ENCODE results near the gene FAM3C. TPM values are rescaled to one million over a fixed set of nuclear protein-coding genes. Genes with fewer than 3 reads are reported as not detected.

The FAM3C gene
- total RNA-seq, 1 donor from 2014 or later, result 65.5 TPM

GRCh38 chr7:121379930-121380329 is 16.2 kb downstream of the FAM3C start:
- no peak for DNase-seq (ENCODE audit: low spot score)

DNA sequence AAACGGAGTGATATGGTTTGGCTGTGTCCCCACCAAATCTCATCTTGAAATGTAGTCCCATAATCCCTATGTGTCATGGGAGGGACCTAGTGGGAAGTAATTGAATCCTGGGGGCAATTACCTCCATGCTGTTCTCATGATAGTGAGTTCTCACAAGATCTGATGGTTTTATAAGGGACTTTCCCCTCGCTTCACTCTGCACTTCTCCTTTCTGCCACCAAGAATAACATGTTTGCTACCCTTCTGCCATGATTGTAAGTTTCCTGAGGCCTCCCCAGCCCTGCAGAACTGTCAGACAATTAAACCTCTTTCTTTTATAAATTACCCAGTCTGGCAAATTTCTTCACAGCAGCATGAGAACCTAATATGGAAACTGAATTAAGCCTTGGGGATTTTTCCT is 19.1 kb downstream of the FAM3C start:
- DNase-seq (ENCODE audit: low spot score), result no peak

GRCh38 chr7:121373177-121373576 is 22.9 kb downstream of the FAM3C start:
- no peak for DNase-seq (ENCODE audit: low spot score)

DNA sequence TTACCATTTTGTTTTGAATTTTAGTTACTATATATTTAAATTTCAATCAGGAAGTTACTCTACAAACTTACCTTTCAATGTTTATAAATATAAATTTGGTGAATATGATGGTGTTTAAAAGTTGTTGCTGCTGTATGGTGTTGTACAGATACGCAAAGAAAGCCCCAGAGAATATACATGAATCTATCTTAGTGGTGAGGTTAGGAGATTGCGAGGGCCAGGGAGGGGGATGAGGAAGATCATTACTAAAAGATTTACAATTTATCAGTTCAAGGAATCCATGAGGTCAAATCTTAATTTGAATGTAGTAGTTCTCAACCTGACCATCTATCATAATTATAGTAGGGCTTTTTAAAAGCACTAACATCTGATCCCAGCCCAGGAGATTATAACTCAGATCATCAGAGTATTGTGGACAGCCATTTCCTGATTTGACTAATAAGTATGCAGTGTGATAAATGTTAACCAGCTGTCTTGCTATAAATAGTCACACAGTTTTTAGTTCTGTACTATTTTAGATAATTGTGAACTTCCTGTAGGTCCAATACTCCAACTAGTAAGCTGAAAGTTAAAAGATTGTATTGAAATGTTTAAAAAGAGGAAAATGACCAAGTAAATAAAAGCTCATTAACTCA is 23.6 kb downstream of the FAM3C start:
- DNase-seq (ENCODE audit: low spot score), result no peak

DNA sequence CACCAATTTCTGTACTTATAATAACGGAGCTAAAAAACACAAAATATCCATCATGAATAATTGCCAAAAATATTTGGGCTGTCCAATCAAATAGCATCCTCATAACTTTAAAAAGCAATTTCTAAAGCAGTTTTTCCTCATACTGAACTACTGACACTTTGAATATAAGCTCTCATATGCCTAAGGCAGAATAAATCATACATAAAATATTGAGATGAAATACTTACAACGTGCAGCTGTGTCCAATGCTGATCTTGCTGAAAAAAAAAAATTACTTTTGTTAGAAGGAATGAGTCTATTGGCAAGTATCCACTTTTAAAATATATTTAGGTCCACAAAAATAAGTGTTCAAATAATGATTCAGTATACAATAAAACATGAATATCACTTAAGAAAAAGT is 24.2 kb downstream of the FAM3C start:
- DNase-seq (ENCODE audit: low spot score), result no peak

DNA sequence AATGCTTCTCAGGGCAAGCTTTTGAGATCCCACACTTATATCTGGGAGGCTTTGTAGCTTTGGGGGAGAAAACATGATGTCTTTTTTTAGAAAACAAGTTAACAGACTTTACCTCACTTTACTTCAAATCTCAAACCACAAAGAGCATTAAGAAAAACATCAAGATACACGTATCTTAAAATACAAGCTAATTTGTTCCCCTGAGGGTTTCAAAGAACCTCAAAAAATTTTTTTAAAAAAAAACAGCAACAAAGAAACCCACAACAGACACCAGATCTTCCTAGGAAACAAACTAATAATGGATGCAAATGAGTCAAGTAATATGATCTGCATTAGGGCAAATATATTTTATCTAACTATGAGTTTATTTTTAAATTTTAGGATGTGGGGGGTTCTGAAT is 24.7 kb downstream of the FAM3C start:
- no peak for DNase-seq (ENCODE audit: low spot score)

- peak; percentile 71 for DNase-seq (ENCODE audit: low spot score)
These were observed 26.6 kb downstream of the FAM3C start for GRCh38 chr7:121369462-121369861.

DNA sequence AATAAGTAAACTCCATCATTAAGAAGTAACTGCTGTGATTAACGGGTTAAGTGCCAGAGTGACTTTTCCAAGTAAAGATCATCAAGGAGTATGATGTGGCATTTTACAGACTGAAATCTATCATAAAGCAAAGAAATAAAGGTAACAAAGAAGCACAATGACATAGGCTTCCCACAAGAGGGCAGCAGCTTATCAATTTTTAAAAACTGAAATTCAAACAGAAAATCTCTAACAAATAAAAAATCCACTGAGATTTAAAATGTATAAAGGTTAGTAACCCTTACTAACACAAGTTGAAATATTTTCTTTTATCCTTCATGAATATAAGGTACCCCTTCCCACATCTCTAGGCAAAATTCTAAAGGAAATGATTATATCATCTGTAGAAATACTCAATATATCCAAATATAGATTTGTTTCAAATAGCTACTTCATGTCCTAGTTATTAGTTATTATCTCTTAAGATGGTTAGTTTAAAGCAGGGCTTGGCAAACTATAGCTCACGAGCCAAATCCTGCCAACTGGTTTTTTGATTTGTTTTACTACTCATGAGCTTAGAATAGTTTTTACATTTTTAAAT is 29.2 kb downstream of the FAM3C start:
- DNase-seq (ENCODE audit: low spot score), result peak; percentile 48

DNA sequence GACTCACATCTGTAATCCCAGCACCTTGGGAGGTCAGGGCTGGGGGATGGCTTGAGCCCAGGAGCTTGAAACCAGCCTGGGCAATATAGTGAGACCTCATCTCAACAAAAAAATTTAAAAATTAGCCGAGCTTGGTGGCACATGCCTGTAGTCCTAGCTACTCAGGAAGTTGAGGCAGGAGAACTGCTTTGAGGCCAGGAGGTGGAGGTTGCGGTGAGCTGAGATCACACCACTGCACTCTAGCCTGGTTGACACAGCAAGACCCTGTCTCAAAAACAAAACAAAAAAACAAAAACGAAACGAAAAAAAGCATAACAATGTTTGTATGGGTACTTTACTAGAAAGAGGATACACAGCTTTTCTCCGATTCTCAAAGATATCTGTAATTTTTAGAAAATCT is 35.5 kb downstream of the FAM3C start:
- DNase-seq (ENCODE audit: low spot score), result no peak

DNA sequence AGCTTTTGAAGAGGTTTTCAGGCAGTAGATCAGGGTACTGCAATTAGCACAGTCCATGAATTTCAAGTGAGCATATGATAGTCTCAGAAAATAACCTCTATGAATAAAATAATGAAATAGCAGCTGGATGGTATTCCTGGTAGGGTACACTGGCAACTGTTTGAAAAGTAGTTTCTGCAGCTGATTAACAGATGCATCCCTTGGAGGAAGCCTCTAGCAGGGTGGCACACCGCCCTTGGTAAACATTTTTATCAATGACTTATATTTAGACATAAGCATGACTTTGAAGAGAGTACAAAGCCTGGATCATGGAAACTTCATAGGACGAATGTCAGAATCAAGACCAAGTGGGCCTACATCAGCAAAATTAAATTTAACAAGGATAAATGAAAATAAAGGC is 40.5 kb downstream of the FAM3C start:
- no peak for DNase-seq (ENCODE audit: low spot score)

GRCh38 chr7:121352323-121352722 is 43.8 kb downstream of the FAM3C start:
- DNase-seq (ENCODE audit: low spot score), result no peak

- DNase-seq (ENCODE audit: low spot score), result no peak
These were observed 44.4 kb downstream of the FAM3C start for GRCh38 chr7:121351682-121352081.

DNA sequence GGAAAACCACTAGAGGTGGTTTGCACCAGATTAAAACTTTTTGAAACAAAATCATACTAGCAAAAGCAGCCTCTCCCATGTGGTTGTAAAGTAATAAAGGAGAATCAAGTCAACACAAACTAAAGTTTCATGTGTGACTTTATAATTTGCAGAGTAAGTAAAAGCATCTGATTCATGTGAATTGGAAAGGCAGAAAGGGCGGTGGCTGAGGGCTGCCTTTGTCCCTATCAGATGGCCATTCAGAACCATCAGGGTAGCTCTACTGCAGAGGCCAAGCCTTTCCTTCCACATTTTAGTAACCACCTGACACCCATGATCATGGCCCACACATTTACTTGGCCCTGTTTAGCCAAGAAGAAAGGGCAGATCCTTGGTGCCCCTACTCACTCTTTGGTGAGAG is 51.6 kb downstream of the FAM3C start:
- DNase-seq (ENCODE audit: low spot score), result no peak

- no peak for DNase-seq (ENCODE audit: low spot score)
These were observed 52.0 kb downstream of the FAM3C start for GRCh38 chr7:121344093-121344492.

GRCh38 chr7:121343302-121343701 is 52.8 kb downstream of the FAM3C start:
- no peak for DNase-seq (ENCODE audit: low spot score)

DNA sequence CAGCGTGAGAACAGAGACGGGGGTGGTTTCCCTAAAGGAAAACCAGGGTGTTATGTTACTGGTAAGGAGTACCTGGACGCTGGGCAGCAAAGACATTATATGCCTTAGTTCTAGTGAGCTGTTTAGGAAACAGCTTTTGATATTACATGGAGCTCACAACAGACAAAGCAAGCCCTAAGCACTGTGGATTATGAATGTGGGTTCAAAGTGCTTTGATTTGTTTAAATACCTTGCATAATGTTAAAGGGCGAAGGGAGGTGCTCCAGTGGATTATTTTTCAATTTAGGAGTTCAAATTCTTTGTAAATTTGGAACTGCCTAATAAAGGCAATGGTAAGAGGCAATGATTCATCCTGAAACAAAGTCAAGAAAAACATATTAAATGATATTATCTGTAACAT is 53.5 kb downstream of the FAM3C start:
- DNase-seq (ENCODE audit: low spot score), result no peak

GRCh38 chr7:121341933-121342332 is 54.2 kb downstream of the FAM3C start:
- no peak for DNase-seq (ENCODE audit: low spot score)

- DNase-seq (ENCODE audit: low spot score), result no peak
These were observed 57.0 kb downstream of the FAM3C start for GRCh38 chr7:121339082-121339481.

DNA sequence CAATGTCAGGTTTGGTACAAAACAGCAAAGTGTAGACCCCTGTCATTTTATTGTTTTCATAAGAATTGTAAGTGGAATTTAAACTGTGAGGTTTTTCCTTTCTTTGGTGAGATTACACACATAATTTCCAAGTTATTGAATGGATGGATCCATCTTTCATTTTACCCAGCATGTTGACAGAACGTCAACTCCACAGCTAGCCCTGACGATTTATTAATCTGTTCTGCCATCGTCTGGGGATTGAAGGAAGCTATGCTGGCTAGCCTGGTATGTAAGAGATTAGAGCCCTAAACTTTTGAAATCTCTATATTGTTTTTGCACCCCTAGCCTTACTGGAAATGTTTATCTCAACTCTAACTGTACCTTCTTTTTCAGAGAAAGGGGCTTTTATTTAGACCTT is 58.7 kb downstream of the FAM3C start:
- DNase-seq (ENCODE audit: low spot score), result no peak

DNA sequence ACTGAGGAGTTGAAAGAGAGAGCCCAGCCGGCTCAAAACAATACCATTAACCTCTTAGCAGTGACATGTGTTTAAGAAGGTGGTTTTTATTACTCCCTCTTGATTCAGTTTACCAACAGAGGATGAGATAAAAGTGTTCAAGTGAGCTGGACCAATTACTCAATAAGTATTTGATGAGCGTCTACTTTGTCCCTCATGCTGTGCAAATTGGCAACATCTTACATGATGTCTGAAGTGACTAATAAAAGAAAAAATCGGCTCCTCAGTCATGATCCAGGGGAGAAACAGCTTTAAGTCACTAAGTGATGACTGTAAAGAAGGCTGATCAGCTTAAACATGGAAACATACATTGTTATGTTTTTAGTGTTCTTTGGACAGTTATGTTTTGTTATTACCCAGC is 59.5 kb downstream of the FAM3C start:
- DNase-seq (ENCODE audit: low spot score), result no peak

DNA sequence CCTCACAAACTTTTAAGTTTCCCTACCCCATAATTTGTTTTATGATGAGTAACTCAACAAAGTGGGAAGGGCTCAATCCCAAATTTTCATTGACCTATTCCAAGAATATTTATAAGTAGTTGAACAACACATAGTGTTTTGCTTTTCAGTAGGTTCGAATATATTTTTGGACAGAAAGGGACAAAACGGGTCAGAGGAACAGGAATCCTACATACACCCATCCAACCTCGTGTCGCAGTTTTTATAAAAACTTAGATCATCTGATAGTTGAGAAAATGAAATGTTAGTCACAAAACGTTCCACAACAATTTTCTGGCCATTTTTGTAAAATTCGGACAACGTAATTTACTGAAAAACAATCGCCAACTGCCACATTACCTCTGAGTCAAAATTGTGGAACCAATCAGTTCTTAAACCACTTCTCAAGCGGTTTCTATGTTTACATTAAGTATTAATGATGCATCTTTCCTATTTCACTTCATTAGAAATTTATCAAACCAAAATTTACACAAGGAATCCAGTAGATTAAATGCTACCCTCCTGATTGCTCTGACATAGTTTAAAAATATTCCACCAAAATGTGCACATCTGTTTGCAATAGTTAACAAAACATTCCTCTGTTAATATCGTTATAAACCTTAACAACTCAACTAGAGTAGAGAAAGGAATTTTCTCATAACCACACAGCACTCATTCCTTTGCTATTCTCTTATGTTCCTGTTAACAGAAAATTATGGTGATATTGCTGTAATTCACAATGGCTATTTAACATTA is 61.0 kb downstream of the FAM3C start:
- DNase-seq (ENCODE audit: low spot score), result no peak

DNA sequence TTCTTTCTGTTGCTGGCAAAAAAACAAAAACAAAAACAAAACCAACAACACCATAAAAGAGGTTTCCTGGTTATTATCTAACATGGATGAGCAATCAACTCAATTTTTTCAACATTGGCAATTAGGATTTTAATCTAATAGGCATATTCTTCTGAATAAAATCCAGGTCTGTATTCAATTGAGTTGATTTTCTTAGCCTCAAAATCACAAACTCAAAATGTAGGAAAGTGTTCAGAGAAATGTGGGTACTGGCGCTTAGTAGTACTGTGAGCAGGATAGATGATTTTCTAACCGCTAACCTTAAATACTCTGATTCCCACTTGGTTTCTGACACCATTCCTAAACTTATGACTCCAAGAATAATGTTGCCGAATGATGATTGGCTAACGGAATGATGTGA is 61.7 kb downstream of the FAM3C start:
- no peak for DNase-seq (ENCODE audit: low spot score)

- no peak for DNase-seq (ENCODE audit: low spot score)
These were observed 64.5 kb downstream of the FAM3C start for GRCh38 chr7:121331574-121331973.

Measured in umbilical cord (tissue), 2 donors.